Measurements from ENCODE around the gene MAGT1.
"Not testable (repeated sequence)": the region's sequence is repeated elsewhere in the genome, so short reads cannot be mapped to it uniquely, and the experiment has no call there.

The MAGT1 gene

GRCh38 chrX:77821989-77822388 is 73.2 kb downstream of the MAGT1 start:
- not testable (repeated sequence) for DNase-seq

- no peak for DNase-seq
These were observed 75.0 kb downstream of the MAGT1 start for GRCh38 chrX:77820091-77820727.

GRCh38 chrX:77814210-77814609 is 81.0 kb downstream of the MAGT1 start:
- no peak for DNase-seq

GRCh38 chrX:77802201-77802600 is 93.0 kb downstream of the MAGT1 start:
- no peak for DNase-seq

GRCh38 chrX:77795124-77795523 is 100.1 kb downstream of the MAGT1 start:
- DNase-seq = no peak

- no peak for DNase-seq
These were observed 101.3 kb downstream of the MAGT1 start for GRCh38 chrX:77793946-77794345.

GRCh38 chrX:77788050-77788449 is 107.2 kb downstream of the MAGT1 start:
- DNase-seq = no peak

GRCh38 chrX:77786365-77786680 is 108.9 kb downstream of the MAGT1 start:
- DNase-seq = no peak

GRCh38 chrX:77785486-77786364 is 109.5 kb downstream of the MAGT1 start, which contains the start of gene ATRX:
Gene ATRX (minus strand): TSS chrX:77786216. CDS start chrX:77786001, 215 bp downstream.
- DNase-seq = peak; percentile 26 to 64

GRCh38 chrX:77779695-77780094 is 115.5 kb downstream of the MAGT1 start:
- DNase-seq = no peak

- DNase-seq = no peak
These were observed 118.6 kb downstream of the MAGT1 start for GRCh38 chrX:77776659-77777058.

All from bone marrow (tissue), 2 donors.